ENCODE data around the gene VSTM4. TPM values are rescaled to one million over a fixed set of nuclear protein-coding genes. Genes with fewer than 3 reads are reported as not detected.

The VSTM4 gene
- total and polyA plus RNA-seq, 2 donors (not counting 1 experiment from before 2014, with no cell fraction given), result not detected

- H3K4me1 ChIP-seq (ENCODE audit: control insufficient read depth in 2 of 2, insufficient read depth in 2 of 2, low read length in 2 of 2), result no peaks in the 10 kb centered on the region
- intact Hi-C loops (cut with micrococcal nuclease), result no loop called here
- no peaks in the 10 kb centered on the region for H3K36me3 ChIP-seq (replicated peaks in 1 of 2; ENCODE audit: control extremely low read depth in 1 of 2, control insufficient read depth in 1 of 2, extremely low read depth in 1 of 2, insufficient read depth in 2 of 2, low read length in 1 of 2)
- ChIA-PET POLR2A (no interaction called here), CTCF (no interaction called here)
- Mint-ChIP-seq H3K27me3 (peaks cover 10% of the 10 kb centered on the region), H3K4me1 (no peaks in the 10 kb centered on the region), H3K9me3 (ENCODE audit: insufficient read depth) (no peaks in the 10 kb centered on the region), H3K4me3 (no peak overlapping the region), H3K27ac (no peak overlapping the region)
- no peaks in the 10 kb centered on the region for H3K27me3 ChIP-seq (replicated peaks in 1 of 4; ENCODE audit: control extremely low read depth in 1 of 4, control insufficient read depth in 3 of 4, insufficient read depth in 4 of 4, low read length in 3 of 4)
- H3K4me3 ChIP-seq (ENCODE audit: control extremely low read depth in 1 of 5, extremely low read depth in 1 of 5, insufficient read depth in 1 of 5, low read depth in 2 of 5, low read length in 4 of 5), result no peak overlapping the region
- peaks cover 0 to 4% (median 0%) of the 10 kb centered on the region in 3 donors for H3K9me3 ChIP-seq (ENCODE audit: control extremely low read depth in 1 of 3, control insufficient read depth in 2 of 3, insufficient read depth in 1 of 3, low read length in 2 of 3)
- TF ChIP-seq EZH2 (IDR thresholded peaks at IDR 0.05; ENCODE audit: borderline replicate concordance, insufficient read depth, low read depth, low read length, poor library complexity, severe bottlenecking) (no peak), CTCF (IDR thresholded peaks at IDR 0.05) (no peak)
- no peak for ATAC-seq (ENCODE audit: low read depth)
- 93% methylated on average over 6 of the region's 7 CpGs for WGBS (ENCODE audit: insufficient coverage)
- no peak overlapping the region for H3K4me2 ChIP-seq (replicated peaks; ENCODE audit: low read depth, low read length, poor library complexity, severe bottlenecking)
- H4K20me1 ChIP-seq (ENCODE audit: control insufficient read depth, insufficient read depth, low read length, poor library complexity, severe bottlenecking), result no peaks in the 10 kb centered on the region
- DNase-seq, result no peak
- H2AFZ ChIP-seq (ENCODE audit: insufficient read depth, low read depth, low read length, poor library complexity, severe bottlenecking), result no peak overlapping the region
- H3K9ac ChIP-seq (ENCODE audit: low read length), result no peak overlapping the region
- no peaks in the 10 kb centered on the region for H3K79me2 ChIP-seq (ENCODE audit: control insufficient read depth, insufficient read depth, low read length)
- no peak overlapping the region for H3K27ac ChIP-seq (ENCODE audit: low read length in 2 of 2)
These were observed 78.1 kb downstream of the VSTM4 start for GRCh38 chr10:49037187-49037586.

GRCh38 chr10:49036638-49037037 lies 78.7 kb downstream of the VSTM4 start:
- H3K9me3 ChIP-seq (ENCODE audit: control extremely low read depth in 1 of 3, control insufficient read depth in 2 of 3, insufficient read depth in 1 of 3, low read length in 2 of 3), result peaks cover 0 to 4% (median 0%) of the 10 kb centered on the region in 3 donors
- no peak overlapping the region for H3K4me3 Mint-ChIP-seq
- H3K36me3 ChIP-seq (replicated peaks in 1 of 2; ENCODE audit: control extremely low read depth in 1 of 2, control insufficient read depth in 1 of 2, extremely low read depth in 1 of 2, insufficient read depth in 2 of 2, low read length in 1 of 2), result no peaks in the 10 kb centered on the region
- no peaks in the 10 kb centered on the region for H3K79me2 ChIP-seq (ENCODE audit: control insufficient read depth, insufficient read depth, low read length)
- no peaks in the 10 kb centered on the region for H3K27me3 ChIP-seq (replicated peaks in 1 of 4; ENCODE audit: control extremely low read depth in 1 of 4, control insufficient read depth in 3 of 4, insufficient read depth in 4 of 4, low read length in 3 of 4)
- H3K27me3 Mint-ChIP-seq, result peaks cover 5% of the 10 kb centered on the region
- H3K4me3 ChIP-seq (ENCODE audit: control extremely low read depth in 1 of 5, extremely low read depth in 1 of 5, insufficient read depth in 1 of 5, low read depth in 2 of 5, low read length in 4 of 5), result no peak overlapping the region
- no peaks in the 10 kb centered on the region for H3K9me3 Mint-ChIP-seq (ENCODE audit: insufficient read depth)
- no peak overlapping the region for H3K27ac ChIP-seq (ENCODE audit: low read length in 2 of 2)
- no peak overlapping the region for H2AFZ ChIP-seq (ENCODE audit: insufficient read depth, low read depth, low read length, poor library complexity, severe bottlenecking)
- DNase-seq (no peak), ATAC-seq (ENCODE audit: low read depth) (no peak)
- H3K9ac ChIP-seq (ENCODE audit: low read length), result no peak overlapping the region
- WGBS (ENCODE audit: insufficient coverage), result 100% methylated on average over 1 of the region's 3 CpGs
- POLR2A ChIA-PET, result no interaction called here
- H3K27ac Mint-ChIP-seq, result no peak overlapping the region
- TF ChIP-seq EZH2 (IDR thresholded peaks at IDR 0.05; ENCODE audit: borderline replicate concordance, insufficient read depth, low read depth, low read length, poor library complexity, severe bottlenecking) (no peak), CTCF (IDR thresholded peaks at IDR 0.05) (no peak)
- no peaks in the 10 kb centered on the region for H3K4me1 ChIP-seq (ENCODE audit: control insufficient read depth in 2 of 2, insufficient read depth in 2 of 2, low read length in 2 of 2)
- CTCF ChIA-PET, result no interaction called here
- intact Hi-C loops (cut with micrococcal nuclease), result no loop called here
- H3K4me1 Mint-ChIP-seq, result no peaks in the 10 kb centered on the region
- no peaks in the 10 kb centered on the region for H4K20me1 ChIP-seq (ENCODE audit: control insufficient read depth, insufficient read depth, low read length, poor library complexity, severe bottlenecking)
- H3K4me2 ChIP-seq (replicated peaks; ENCODE audit: low read depth, low read length, poor library complexity, severe bottlenecking), result no peak overlapping the region

Data from B cell (primary cell).